Ishikawa (cell line): Measurements from ENCODE around the gene CPO.

ENCODE experiments used
- CEBPB ChIP-seq: IDR thresholded peaks from 2 replicates; pipeline ENCODE4 v1.6.1; 2012
- CREB1 ChIP-seq: IDR thresholded peaks from 2 replicates; pipeline ENCODE4 v1.6.1; 2012; ENCODE audit warnings: low read depth
- EGR1 ChIP-seq: IDR thresholded peaks from 2 replicates; pipeline ENCODE4 v1.6.1; 2012
- EP300 ChIP-seq: IDR thresholded peaks from 2 replicates; pipeline ENCODE4 v1.6.1; 2012; ENCODE audit warnings: borderline replicate concordance
- FOXM1 ChIP-seq: IDR thresholded peaks from 2 replicates; pipeline ENCODE4 v1.6.1; 2012; ENCODE audit warnings: low read depth, borderline replicate concordance
- NFIC ChIP-seq: IDR thresholded peaks from 2 replicates; pipeline ENCODE4 v1.6.1; 2012
- RAD21 ChIP-seq: IDR thresholded peaks from 2 replicates; pipeline ENCODE4 v1.6.1; 2012; ENCODE audit warnings: low read depth
- TAF1 ChIP-seq: IDR thresholded peaks from 2 replicates; pipeline ENCODE4 v1.6.1; 2012; ENCODE audit warnings: low read depth, mild to moderate bottlenecking
- TCF12 ChIP-seq: IDR thresholded peaks from 2 replicates; pipeline ENCODE4 v1.6.1; 2012; ENCODE audit warnings: low read depth
- TEAD4 ChIP-seq: IDR thresholded peaks from 2 replicates; pipeline ENCODE4 v1.6.1; 2012
- YY1 ChIP-seq: IDR thresholded peaks from 2 replicates; pipeline ENCODE4 v1.6.1; 2012; ENCODE audit warnings: low read depth
- ZBTB7A ChIP-seq: IDR thresholded peaks from 2 replicates; pipeline ENCODE4 v1.6.1; 2012; ENCODE audit warnings: low read depth
- TF ChIP-seq, protein P1 (sequence below): IDR thresholded peaks from 2 replicates; pipeline ENCODE4 v1.6.1; 2012
- TF ChIP-seq, protein P2 (sequence below): IDR thresholded peaks from 2 replicates; pipeline ENCODE4 v1.6.1; 2012; ENCODE audit warnings: low read depth, mild to moderate bottlenecking
- TF ChIP-seq, protein P3 (sequence below): IDR thresholded peaks from 2 replicates; pipeline ENCODE4 v1.6.1; 2012

CPO gene

DNA sequence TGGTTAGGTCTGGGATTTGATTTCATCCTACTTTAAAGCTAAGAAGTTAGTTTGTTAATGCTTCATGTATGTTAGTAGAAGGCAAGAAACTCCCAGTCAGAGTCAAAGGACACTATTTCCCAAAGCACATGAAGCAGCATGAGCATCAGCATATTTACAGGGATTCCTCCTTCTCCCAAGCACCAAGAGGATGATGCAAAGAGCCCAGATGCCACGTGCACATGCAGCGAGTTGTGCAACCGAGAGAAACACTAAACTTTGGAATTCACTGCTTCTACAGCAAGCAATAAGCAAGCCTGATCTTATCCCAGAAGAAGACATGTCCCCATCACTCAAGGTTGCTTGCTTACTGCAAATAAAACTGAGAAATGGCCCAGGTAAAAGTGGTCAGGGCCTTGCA, 32.5 kb downstream of the CPO start:
- TF ChIP-seq EGR1 (no peak), CEBPB (no peak), FOXM1 (no peak), EP300 (no peak), RAD21 (no peak), TCF12 (no peak), ZBTB7A (no peak), TEAD4 (no peak), NFIC (no peak), YY1 (no peak), CREB1 (no peak), TAF1 (no peak)
- TF ChIP-seq, protein P1, sequence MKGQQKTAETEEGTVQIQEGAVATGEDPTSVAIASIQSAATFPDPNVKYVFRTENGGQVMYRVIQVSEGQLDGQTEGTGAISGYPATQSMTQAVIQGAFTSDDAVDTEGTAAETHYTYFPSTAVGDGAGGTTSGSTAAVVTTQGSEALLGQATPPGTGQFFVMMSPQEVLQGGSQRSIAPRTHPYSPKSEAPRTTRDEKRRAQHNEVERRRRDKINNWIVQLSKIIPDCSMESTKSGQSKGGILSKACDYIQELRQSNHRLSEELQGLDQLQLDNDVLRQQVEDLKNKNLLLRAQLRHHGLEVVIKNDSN: no peak
- TF ChIP-seq, protein P2, sequence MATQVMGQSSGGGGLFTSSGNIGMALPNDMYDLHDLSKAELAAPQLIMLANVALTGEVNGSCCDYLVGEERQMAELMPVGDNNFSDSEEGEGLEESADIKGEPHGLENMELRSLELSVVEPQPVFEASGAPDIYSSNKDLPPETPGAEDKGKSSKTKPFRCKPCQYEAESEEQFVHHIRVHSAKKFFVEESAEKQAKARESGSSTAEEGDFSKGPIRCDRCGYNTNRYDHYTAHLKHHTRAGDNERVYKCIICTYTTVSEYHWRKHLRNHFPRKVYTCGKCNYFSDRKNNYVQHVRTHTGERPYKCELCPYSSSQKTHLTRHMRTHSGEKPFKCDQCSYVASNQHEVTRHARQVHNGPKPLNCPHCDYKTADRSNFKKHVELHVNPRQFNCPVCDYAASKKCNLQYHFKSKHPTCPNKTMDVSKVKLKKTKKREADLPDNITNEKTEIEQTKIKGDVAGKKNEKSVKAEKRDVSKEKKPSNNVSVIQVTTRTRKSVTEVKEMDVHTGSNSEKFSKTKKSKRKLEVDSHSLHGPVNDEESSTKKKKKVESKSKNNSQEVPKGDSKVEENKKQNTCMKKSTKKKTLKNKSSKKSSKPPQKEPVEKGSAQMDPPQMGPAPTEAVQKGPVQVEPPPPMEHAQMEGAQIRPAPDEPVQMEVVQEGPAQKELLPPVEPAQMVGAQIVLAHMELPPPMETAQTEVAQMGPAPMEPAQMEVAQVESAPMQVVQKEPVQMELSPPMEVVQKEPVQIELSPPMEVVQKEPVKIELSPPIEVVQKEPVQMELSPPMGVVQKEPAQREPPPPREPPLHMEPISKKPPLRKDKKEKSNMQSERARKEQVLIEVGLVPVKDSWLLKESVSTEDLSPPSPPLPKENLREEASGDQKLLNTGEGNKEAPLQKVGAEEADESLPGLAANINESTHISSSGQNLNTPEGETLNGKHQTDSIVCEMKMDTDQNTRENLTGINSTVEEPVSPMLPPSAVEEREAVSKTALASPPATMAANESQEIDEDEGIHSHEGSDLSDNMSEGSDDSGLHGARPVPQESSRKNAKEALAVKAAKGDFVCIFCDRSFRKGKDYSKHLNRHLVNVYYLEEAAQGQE: no peak
- TF ChIP-seq, protein P3, sequence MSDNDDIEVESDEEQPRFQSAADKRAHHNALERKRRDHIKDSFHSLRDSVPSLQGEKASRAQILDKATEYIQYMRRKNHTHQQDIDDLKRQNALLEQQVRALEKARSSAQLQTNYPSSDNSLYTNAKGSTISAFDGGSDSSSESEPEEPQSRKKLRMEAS: no peak

DNA sequence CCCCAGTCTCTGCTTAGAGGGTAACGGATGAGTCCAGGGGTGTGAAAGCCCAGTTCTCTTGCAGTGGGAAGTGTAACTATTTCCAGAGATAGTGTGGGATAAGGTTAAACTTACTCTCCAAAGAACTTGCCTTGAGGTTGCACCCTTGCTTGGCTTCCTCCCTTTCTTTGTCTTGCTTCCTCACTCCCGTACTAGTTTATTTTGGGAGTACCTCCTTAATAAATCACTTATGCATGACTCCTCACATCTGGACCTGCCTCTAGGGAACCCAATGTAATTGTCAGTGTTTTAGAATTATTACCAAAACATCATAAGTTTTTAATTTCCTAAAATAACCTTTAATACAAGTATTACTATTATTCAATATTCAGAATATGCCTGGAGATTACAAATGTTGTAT, 35.2 kb downstream of the CPO start:
- TF ChIP-seq, protein P3: no peak
- TF ChIP-seq, protein P1: no peak
- no peak for TF ChIP-seq TAF1

DNA sequence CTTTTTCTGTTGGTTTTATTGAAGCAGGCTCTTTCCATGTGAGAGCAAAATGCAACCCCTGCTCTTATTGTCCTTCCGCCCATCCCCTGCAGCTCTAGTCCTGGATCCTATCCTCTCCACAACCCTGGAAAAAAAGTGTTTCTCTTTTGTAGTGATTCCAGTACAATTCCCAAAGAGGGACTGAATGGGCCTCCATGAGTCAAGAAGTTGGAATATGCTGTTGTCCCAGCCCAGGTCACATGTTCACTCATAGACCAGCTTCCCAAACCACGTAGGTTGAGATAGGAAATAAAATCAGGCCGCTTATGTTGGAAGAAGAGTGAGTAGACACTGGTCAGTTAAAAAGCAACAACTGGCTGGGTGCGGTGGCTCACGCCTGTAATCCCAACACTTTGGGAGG, 39.4 kb downstream of the CPO start:
- no peak for TF ChIP-seq CEBPB
- TF ChIP-seq EP300: no peak
- no peak for TF ChIP-seq TCF12
- no peak for TF ChIP-seq TEAD4
- TF ChIP-seq, protein P3: no peak
- no peak for TF ChIP-seq EGR1
- TF ChIP-seq TAF1: no peak
- no peak for TF ChIP-seq NFIC

DNA sequence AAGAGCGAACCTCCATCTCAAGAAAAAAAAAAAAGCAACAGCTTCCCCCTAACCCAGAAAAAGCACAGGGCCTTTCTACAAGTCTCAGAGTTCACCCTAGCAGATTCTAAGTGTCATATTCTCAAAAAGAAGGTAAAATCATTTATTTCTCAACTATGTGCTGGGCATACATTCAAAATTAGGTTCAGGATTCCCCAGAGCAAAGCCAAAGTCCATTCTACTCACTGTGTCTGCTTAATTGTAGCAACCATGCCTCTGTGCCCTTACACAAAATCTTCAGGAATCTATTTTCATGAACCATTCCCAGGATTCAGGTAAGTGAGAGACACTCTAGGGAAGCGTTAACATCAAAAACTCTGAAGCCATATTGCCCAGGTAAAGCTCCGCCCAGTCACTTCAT, 40.0 kb downstream of the CPO start:
- TF ChIP-seq EP300 (no peak), CREB1 (no peak), TAF1 (no peak), YY1 (no peak), CEBPB (no peak), FOXM1 (no peak), NFIC (no peak), ZBTB7A (no peak), TCF12 (no peak)

DNA sequence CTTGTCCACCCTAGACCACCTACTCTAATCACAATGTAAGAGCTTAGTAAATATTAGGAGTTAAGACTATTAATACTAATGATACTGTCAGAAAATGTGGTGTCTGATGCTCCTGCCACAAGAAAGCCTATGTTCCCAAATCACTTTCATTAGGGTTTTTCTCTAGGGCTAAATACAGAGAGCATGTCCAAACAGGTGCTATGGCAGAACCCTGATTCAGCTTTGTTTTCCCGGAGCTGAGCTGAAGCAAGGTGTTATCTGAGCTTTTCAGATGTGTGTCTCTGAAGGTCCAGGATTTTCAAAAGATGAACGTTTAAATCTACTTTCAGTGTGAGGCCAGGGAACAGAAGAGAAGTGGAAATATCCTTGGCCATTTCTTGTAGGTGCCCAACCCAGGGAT, 40.6 kb downstream of the CPO start:
- TF ChIP-seq EGR1 (no peak), FOXM1 (no peak), RAD21 (no peak), TEAD4 (no peak), CREB1 (no peak), ZBTB7A (no peak), TAF1 (no peak), EP300 (no peak), YY1 (no peak), TCF12 (no peak), NFIC (no peak), CEBPB (no peak)
- TF ChIP-seq, protein P2: no peak
- TF ChIP-seq, protein P3: no peak
- TF ChIP-seq, protein P1: no peak
